ENCODE results near the gene FOXN3.

The FOXN3 gene

GRCh38 chr14:89226801-89227495, 190.1 kb downstream of the FOXN3 start:
- DNase-seq (ENCODE audit: low spot score), result no peak
- TF ChIP-seq CTCF (IDR thresholded peaks at IDR 0.05; ENCODE audit: extremely low read depth, missing control alignments), result no peak

- no peak for DNase-seq (ENCODE audit: low spot score)
- no peak for TF ChIP-seq CTCF (IDR thresholded peaks at IDR 0.05; ENCODE audit: extremely low read depth, missing control alignments)
Measured at GRCh38 chr14:89225607-89226006, 191.4 kb downstream of the FOXN3 start.

- no peak for TF ChIP-seq CTCF (IDR thresholded peaks at IDR 0.05; ENCODE audit: extremely low read depth, missing control alignments)
- no peak for DNase-seq (ENCODE audit: low spot score)
Measured at GRCh38 chr14:89221109-89221810, 195.8 kb downstream of the FOXN3 start.

GRCh38 chr14:89219051-89219450, 198.0 kb downstream of the FOXN3 start:
- DNase-seq (ENCODE audit: low spot score), result no peak

GRCh38 chr14:89217891-89218290, 199.1 kb downstream of the FOXN3 start:
- DNase-seq (ENCODE audit: low spot score), result no peak
- TF ChIP-seq CTCF (IDR thresholded peaks at IDR 0.05; ENCODE audit: extremely low read depth, missing control alignments), result no peak

More at GRCh38 chr14:89219051-89219450, 198.0 kb downstream of the FOXN3 start:
- no peak for TF ChIP-seq CTCF (IDR thresholded peaks at IDR 0.05; ENCODE audit: extremely low read depth, missing control alignments)

- no peak for DNase-seq (ENCODE audit: low spot score)
- no peak for TF ChIP-seq CTCF (IDR thresholded peaks at IDR 0.05; ENCODE audit: extremely low read depth, missing control alignments)
Measured at GRCh38 chr14:89215531-89215930, 201.5 kb downstream of the FOXN3 start.

- DNase-seq (ENCODE audit: low spot score), result no peak
- TF ChIP-seq CTCF (IDR thresholded peaks at IDR 0.05; ENCODE audit: extremely low read depth, missing control alignments), result no peak
Measured at GRCh38 chr14:89215114-89215513, 201.9 kb downstream of the FOXN3 start.
